ENCODE measurements around the gene IGSF21. TPM values are rescaled to one million over a fixed set of nuclear protein-coding genes. Genes with fewer than 3 reads are reported as not detected.

IGSF21 gene
- polyA plus RNA-seq, 1 of the 3 experiments (the other 2 are of a cell fraction), result not detected

- Histone ChIP-seq H3F3A (replicated peaks; ENCODE audit: insufficient read depth) (no peaks in the 10 kb centered on the region), H3K36me3 (replicated peaks in 1 of 2; ENCODE audit: control insufficient read depth in 1 of 2, insufficient read depth in 2 of 2, low read length in 1 of 2) (no peaks in the 10 kb centered on the region), H3K4me2 (no peak overlapping the region), H2AFZ (ENCODE audit: low read depth) (no peak overlapping the region), H3K9me2 (no peaks in the 10 kb centered on the region), H3K27ac (ENCODE audit: low read depth in 2 of 2, low read length in 1 of 2) (peak overlapping the region in 1 of 2 experiments; percentile 58; a peak in 2 of 4 replicates), H3K4me3 (ENCODE audit: low read depth in 2 of 2, low read length in 1 of 2) (no peak overlapping the region), H3K4me1 (ENCODE audit: control insufficient read depth in 1 of 2, insufficient read depth in 2 of 2, low read depth in 1 of 2, low read length in 1 of 2) (peaks cover 5 to 20% of the 10 kb centered on the region in 2 experiments; a peak in 2 of 4 replicates), H3K79me2 (ENCODE audit: insufficient read depth) (no peaks in the 10 kb centered on the region), H3K9me3 (no peaks in the 10 kb centered on the region), H3K9ac (no peak overlapping the region), H3K27me3 (ENCODE audit: insufficient read depth) (no peaks in the 10 kb centered on the region), H4K20me1 (ENCODE audit: insufficient read depth) (no peaks in the 10 kb centered on the region)
- ChIA-PET POLR2A (no interaction called here), CTCF (interaction anchor here (0.7 to 2.0 kb wide), 3 partner anchors 12 to 510 kb away, joined by 3 to 6 read pairs (median 4); no protein-coding TSS in a partner anchor)
- WGBS (ENCODE audit: low lambda C conversion rate), result 14% methylated on average over 7 of the region's 10 CpGs
- TF ChIP-seq, protein P1, sequence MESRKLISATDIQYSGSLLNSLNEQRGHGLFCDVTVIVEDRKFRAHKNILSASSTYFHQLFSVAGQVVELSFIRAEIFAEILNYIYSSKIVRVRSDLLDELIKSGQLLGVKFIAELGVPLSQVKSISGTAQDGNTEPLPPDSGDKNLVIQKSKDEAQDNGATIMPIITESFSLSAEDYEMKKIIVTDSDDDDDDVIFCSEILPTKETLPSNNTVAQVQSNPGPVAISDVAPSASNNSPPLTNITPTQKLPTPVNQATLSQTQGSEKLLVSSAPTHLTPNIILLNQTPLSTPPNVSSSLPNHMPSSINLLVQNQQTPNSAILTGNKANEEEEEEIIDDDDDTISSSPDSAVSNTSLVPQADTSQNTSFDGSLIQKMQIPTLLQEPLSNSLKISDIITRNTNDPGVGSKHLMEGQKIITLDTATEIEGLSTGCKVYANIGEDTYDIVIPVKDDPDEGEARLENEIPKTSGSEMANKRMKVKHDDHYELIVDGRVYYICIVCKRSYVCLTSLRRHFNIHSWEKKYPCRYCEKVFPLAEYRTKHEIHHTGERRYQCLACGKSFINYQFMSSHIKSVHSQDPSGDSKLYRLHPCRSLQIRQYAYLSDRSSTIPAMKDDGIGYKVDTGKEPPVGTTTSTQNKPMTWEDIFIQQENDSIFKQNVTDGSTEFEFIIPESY (IDR thresholded peaks at IDR 0.05; ENCODE audit: borderline replicate concordance, low read depth), result no peak
- TF ChIP-seq MEF2A (IDR thresholded peaks at IDR 0.05; ENCODE audit: borderline replicate concordance, low read depth) (no peak), NRF1 (IDR thresholded peaks at IDR 0.05; ENCODE audit: low read depth, low read length) (no peak), RCOR1 (IDR thresholded peaks at IDR 0.05; ENCODE audit: low read length) (peak; percentile 58), JUND (IDR thresholded peaks at IDR 0.05) (no peak), GABPA (IDR thresholded peaks at IDR 0.05; ENCODE audit: low read depth) (no peak), EP300 (IDR thresholded peaks at IDR 0.05; ENCODE audit: borderline replicate concordance in 1 of 2, low read depth in 1 of 2, low read length in 1 of 2) (peak in 1 of 2 experiments; percentile 34; a peak in 1 of 4 replicates), GATA2 (CRISPR knock-in tag; IDR thresholded peaks at IDR 0.05) (no peak), CHD2 (IDR thresholded peaks at IDR 0.05; ENCODE audit: low read length, partially characterized antibody) (no peak), USF2 (IDR thresholded peaks at IDR 0.05; ENCODE audit: borderline replicate concordance, low read depth, low read length) (no peak)
- peak; percentile 70 for DNase-seq
Observed at GRCh38 chr1:18088077-18088594, 19.5 kb upstream of the IGSF21 start.

DNA sequence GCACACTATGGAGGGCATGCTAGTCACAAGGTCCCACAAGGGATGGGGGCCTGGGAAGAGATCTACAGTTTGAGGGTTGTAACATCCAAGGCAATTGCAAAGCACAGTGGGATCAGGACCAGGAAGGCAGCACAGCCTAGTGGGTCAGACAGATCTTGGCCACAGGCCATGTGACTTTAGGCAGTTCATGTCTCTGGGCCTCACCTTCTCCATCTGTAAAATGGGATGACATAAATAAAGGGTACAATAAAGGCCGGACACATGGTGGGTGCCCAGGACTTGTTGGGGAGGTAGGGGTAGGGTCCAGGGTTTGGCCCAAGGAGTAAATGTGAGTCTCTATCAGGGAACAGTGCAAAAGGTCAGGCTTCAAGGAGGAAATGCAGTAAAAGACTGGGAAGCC lies 18.1 kb upstream of the IGSF21 start:
- H3K27ac ChIP-seq (ENCODE audit: low read depth in 2 of 2, low read length in 1 of 2), result no peak overlapping the region
- no peaks in the 10 kb centered on the region for H3K36me3 ChIP-seq (replicated peaks in 1 of 2; ENCODE audit: control insufficient read depth in 1 of 2, insufficient read depth in 2 of 2, low read length in 1 of 2)
- TF ChIP-seq TEAD4 (IDR thresholded peaks at IDR 0.05; ENCODE audit: borderline replicate concordance, insufficient read depth), result no peak
- TF ChIP-seq NRF1 (IDR thresholded peaks at IDR 0.05; ENCODE audit: low read depth, low read length), result no peak
- no peak for TF ChIP-seq SIN3A (IDR thresholded peaks at IDR 0.05; ENCODE audit: borderline replicate concordance, low read depth, low read length)
- no peak for TF ChIP-seq GABPA (IDR thresholded peaks at IDR 0.05; ENCODE audit: low read depth)
- TF ChIP-seq IRF3 (IDR thresholded peaks at IDR 0.05; ENCODE audit: low read depth, low read length), result no peak
- TF ChIP-seq TCF12 (IDR thresholded peaks at IDR 0.05), result no peak
- no peak for TF ChIP-seq POLR2AphosphoS5 (IDR thresholded peaks at IDR 0.05; ENCODE audit: low read depth, low read length)
- no peak for TF ChIP-seq EZH2phosphoT487 (IDR thresholded peaks at IDR 0.05; ENCODE audit: borderline replicate concordance, low read depth)
- no peak for TF ChIP-seq YY1 (IDR thresholded peaks at IDR 0.05; ENCODE audit: low read depth)
- no peak for TF ChIP-seq GATA2 (CRISPR knock-in tag; IDR thresholded peaks at IDR 0.05)
- TF ChIP-seq FOXM1 (IDR thresholded peaks at IDR 0.05; ENCODE audit: low read depth), result no peak
- no peak for TF ChIP-seq MXI1 (IDR thresholded peaks at IDR 0.05; ENCODE audit: low read depth, low read length)
- no peak for TF ChIP-seq JUND (IDR thresholded peaks at IDR 0.05)
- no peak for TF ChIP-seq PBX3 (IDR thresholded peaks at IDR 0.05)
- TF ChIP-seq MEF2A (IDR thresholded peaks at IDR 0.05; ENCODE audit: borderline replicate concordance, low read depth), result no peak
- no peak for TF ChIP-seq SMC3 (IDR thresholded peaks at IDR 0.05; ENCODE audit: low read depth, low read length)
- WGBS (ENCODE audit: low lambda C conversion rate), result 88% methylated on average over 1 of the region's 1 CpG
- H3K4me3 ChIP-seq (ENCODE audit: low read depth in 2 of 2, low read length in 1 of 2), result no peak overlapping the region
- CTCF ChIA-PET, result no interaction called here
- no peaks in the 10 kb centered on the region for H3F3A ChIP-seq (replicated peaks; ENCODE audit: insufficient read depth)
- no peaks in the 10 kb centered on the region for H3K9me3 ChIP-seq
- no peak overlapping the region for H2AFZ ChIP-seq (ENCODE audit: low read depth)
- no peaks in the 10 kb centered on the region for H4K20me1 ChIP-seq (ENCODE audit: insufficient read depth)
- POLR2A ChIA-PET, result no interaction called here
- H3K79me2 ChIP-seq (ENCODE audit: insufficient read depth), result no peaks in the 10 kb centered on the region
- peaks cover 5 to 20% of the 10 kb centered on the region in 2 experiments; a peak in 2 of 4 replicates for H3K4me1 ChIP-seq (ENCODE audit: control insufficient read depth in 1 of 2, insufficient read depth in 2 of 2, low read depth in 1 of 2, low read length in 1 of 2)
- H3K27me3 ChIP-seq (ENCODE audit: insufficient read depth), result no peaks in the 10 kb centered on the region
- DNase-seq, result no peak
- H3K9ac ChIP-seq, result no peak overlapping the region
- H3K9me2 ChIP-seq, result no peaks in the 10 kb centered on the region
- H3K4me2 ChIP-seq, result no peak overlapping the region
